ENCODE results near the gene PTPRM.

- no peak for TF ChIP-seq CTCF (IDR thresholded peaks at IDR 0.05; ENCODE audit: extremely low read depth in 1 of 2, insufficient read depth in 1 of 2, low read depth in 1 of 2, low read length in 2 of 2)
- TF ChIP-seq MAX (IDR thresholded peaks at IDR 0.05; ENCODE audit: insufficient read depth, insufficient read length) = no peak
- TF ChIP-seq GATA2 (IDR thresholded peaks at IDR 0.05; ENCODE audit: insufficient read depth, insufficient read length, low read depth, low read length) = no peak
- no peak for TF ChIP-seq JUN (IDR thresholded peaks at IDR 0.05; ENCODE audit: borderline replicate concordance, insufficient read depth, insufficient read length, low read depth)
- TF ChIP-seq POLR2A (IDR thresholded peaks at IDR 0.05; ENCODE audit: low read depth, low read length) = no peak
- TF ChIP-seq EZH2 (IDR thresholded peaks at IDR 0.05; ENCODE audit: borderline replicate concordance, low read depth, low read length, severe bottlenecking) = no peak
- TF ChIP-seq POLR2AphosphoS5 (IDR thresholded peaks at IDR 0.05; ENCODE audit: insufficient read depth, low read depth, low read length) = no peak
These were observed 788.9 kb downstream of the PTPRM start for GRCh38 chr18:8356001-8356400.

Measured in endothelial cell of umbilical vein (primary cell).